ENCODE results near the gene LGALSL. TPM values are rescaled to one million over a fixed set of nuclear protein-coding genes. Genes with fewer than 3 reads are reported as not detected.
"Not testable (repeated sequence)": the region's sequence is repeated elsewhere in the genome, so short reads cannot be mapped to it uniquely, and the experiment has no call there.

LGALSL gene
- total RNA-seq, 1 donor from 2014 or later = 22.6 TPM

GRCh38 chr2:64442277-64442676, 11.7 kb upstream of the LGALSL start:
- no peaks in the 10 kb centered on the region for H3K4me1 Mint-ChIP-seq (ENCODE audit: low read depth)
- no peaks in the 10 kb centered on the region for H3K9me3 Mint-ChIP-seq (ENCODE audit: low read depth)
- no peak for DNase-seq (ENCODE audit: low spot score, unreplicated experiment)
- TF ChIP-seq CTCF (IDR thresholded peaks at IDR 0.05; ENCODE audit: unreplicated experiment) = no peak
- no peaks in the 10 kb centered on the region for H3K36me3 Mint-ChIP-seq (ENCODE audit: insufficient read depth)
- no peaks in the 10 kb centered on the region for H3K27me3 Mint-ChIP-seq
- no peak overlapping the region for H3K4me3 Mint-ChIP-seq (ENCODE audit: low read depth)
- no peak overlapping the region for H3K27ac Mint-ChIP-seq

DNA sequence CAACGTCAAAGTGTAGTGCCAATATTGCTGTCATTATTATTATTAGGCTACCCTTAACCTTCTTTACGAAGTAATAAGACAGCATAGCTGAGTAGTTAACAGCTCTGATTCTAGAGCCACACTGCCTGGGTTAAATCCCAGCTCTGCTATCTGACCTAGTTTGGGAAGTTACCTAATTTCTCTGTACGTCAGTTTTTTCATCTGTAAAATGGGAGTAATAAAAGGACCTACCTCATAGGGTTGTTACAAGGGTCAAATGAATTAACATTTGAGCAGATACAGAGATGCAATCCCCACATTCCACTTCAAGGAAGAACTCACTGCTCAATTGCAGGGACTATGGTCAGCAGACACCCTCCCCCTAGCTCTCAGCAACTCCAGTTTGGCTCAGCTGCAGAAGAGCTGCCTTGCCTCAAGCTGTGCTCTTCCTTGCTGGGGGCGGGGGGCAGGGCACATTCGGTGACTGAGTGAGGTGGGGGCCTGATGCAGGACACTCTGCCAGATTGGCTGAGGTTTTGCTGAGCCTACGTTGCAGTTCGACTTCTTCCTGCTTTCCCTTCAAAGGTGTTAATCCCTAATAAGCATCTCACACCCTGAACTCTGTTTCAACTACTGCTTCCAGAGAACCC, 11.0 kb upstream of the LGALSL start:
- DNase-seq (ENCODE audit: low spot score, unreplicated experiment) = no peak

DNA sequence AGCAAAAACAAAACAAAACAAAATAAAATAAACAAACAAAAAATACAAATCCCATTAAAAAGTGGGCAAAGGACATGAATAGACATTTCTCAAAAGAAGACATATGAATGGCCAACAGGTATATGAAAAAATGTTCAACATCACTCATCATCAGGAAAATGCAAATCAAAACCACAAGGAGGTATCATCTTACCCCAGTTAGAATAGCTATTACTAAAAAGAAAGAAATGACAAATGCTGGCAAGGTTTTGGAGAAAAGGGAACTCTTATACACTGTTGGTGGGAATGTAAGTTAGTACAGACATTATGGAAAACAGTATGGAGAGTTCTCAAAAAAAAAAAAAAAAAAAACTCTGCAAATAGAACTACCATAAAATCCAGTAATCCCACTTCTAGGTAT, 8.0 kb upstream of the LGALSL start:
- H3K36me3 Mint-ChIP-seq (ENCODE audit: insufficient read depth); H3K4me3 Mint-ChIP-seq (ENCODE audit: low read depth); DNase-seq (ENCODE audit: low spot score, unreplicated experiment); H3K9me3 Mint-ChIP-seq (ENCODE audit: low read depth); H3K27me3 Mint-ChIP-seq; H3K4me1 Mint-ChIP-seq (ENCODE audit: low read depth); H3K27ac Mint-ChIP-seq: not testable (repeated sequence)

More for the DNA sequence above, 11.0 kb upstream of the LGALSL start:
- no peak overlapping the region for H3K27ac Mint-ChIP-seq
- no peak overlapping the region for H3K4me3 Mint-ChIP-seq (ENCODE audit: low read depth)
- H3K9me3 Mint-ChIP-seq (ENCODE audit: low read depth) = no peaks in the 10 kb centered on the region
- no peaks in the 10 kb centered on the region for H3K4me1 Mint-ChIP-seq (ENCODE audit: low read depth)
- no peak for TF ChIP-seq CTCF (IDR thresholded peaks at IDR 0.05; ENCODE audit: unreplicated experiment)
- H3K27me3 Mint-ChIP-seq = no peaks in the 10 kb centered on the region
- H3K36me3 Mint-ChIP-seq (ENCODE audit: insufficient read depth) = no peaks in the 10 kb centered on the region

- no peak for DNase-seq (ENCODE audit: low spot score, unreplicated experiment)
- Mint-ChIP-seq H3K27me3 (no peaks in the 10 kb centered on the region), H3K4me1 (ENCODE audit: low read depth) (peaks cover 5% of the 10 kb centered on the region), H3K9me3 (ENCODE audit: low read depth) (no peaks in the 10 kb centered on the region), H3K4me3 (ENCODE audit: low read depth) (no peak overlapping the region), H3K36me3 (ENCODE audit: insufficient read depth) (no peaks in the 10 kb centered on the region), H3K27ac (no peak overlapping the region)
- TF ChIP-seq CTCF (IDR thresholded peaks at IDR 0.05; ENCODE audit: unreplicated experiment) = no peak
Observed at GRCh38 chr2:64447317-64448040, 6.5 kb upstream of the LGALSL start.

- no peak for DNase-seq (ENCODE audit: low spot score, unreplicated experiment)
- Mint-ChIP-seq H3K4me1 (ENCODE audit: low read depth) (peaks cover 5% of the 10 kb centered on the region), H3K4me3 (ENCODE audit: low read depth) (no peak overlapping the region), H3K27me3 (no peaks in the 10 kb centered on the region), H3K27ac (no peak overlapping the region), H3K36me3 (ENCODE audit: insufficient read depth) (no peaks in the 10 kb centered on the region), H3K9me3 (ENCODE audit: low read depth) (no peaks in the 10 kb centered on the region)
- no peak for TF ChIP-seq CTCF (IDR thresholded peaks at IDR 0.05; ENCODE audit: unreplicated experiment)
Observed at GRCh38 chr2:64448041-64448426, 5.9 kb upstream of the LGALSL start.

DNA sequence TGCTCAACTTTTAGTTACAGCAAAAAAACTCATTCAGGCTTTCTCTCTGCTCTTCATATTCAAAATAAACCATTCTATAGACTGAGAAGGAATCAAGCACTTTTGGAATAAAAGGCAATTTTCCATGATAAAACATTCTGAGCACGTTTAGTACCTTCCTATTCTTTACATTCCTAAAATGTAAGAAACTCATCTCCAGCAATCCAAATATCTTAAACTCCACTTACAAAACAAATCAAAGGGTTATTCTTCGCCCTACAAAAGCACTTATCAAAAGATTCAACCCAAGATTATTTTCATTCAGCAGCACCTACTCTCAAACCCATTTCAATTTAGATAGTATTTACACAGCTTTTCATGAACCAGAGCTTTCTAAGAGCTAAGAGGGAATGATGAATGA, 2.9 kb upstream of the LGALSL start:
- Mint-ChIP-seq H3K4me1 (ENCODE audit: low read depth) (peaks cover 17% of the 10 kb centered on the region), H3K27me3 (no peaks in the 10 kb centered on the region), H3K9me3 (ENCODE audit: low read depth) (no peaks in the 10 kb centered on the region), H3K36me3 (ENCODE audit: insufficient read depth) (peaks cover 2% of the 10 kb centered on the region), H3K4me3 (ENCODE audit: low read depth) (no peak overlapping the region), H3K27ac (no peak overlapping the region)
- DNase-seq (ENCODE audit: low spot score, unreplicated experiment) = no peak
- no peak for TF ChIP-seq CTCF (IDR thresholded peaks at IDR 0.05; ENCODE audit: unreplicated experiment)
